ENCODE measurements around the gene GOLGA1.
A peak's percentile ranks its signal among the peaks of the same experiment; 100 is the strongest.

GOLGA1 gene

GRCh38 chr9:124861342-124862229 lies 79.3 kb downstream of the GOLGA1 start, which contains the start of the genes ARPC5L and RPL35:
TSS of gene ARPC5L (plus strand) at chr9:124862130. CDS start at chr9:124869291, 7,161 bp downstream.
TSS of gene RPL35 (minus strand) at chr9:124861957. CDS start at chr9:124861912, 45 bp downstream.
- Histone ChIP-seq H3K4me1 (ENCODE audit: low read length) (peaks cover 31% of the 10 kb centered on the region), H3K27me3 (ENCODE audit: low read depth, low read length) (no peaks in the 10 kb centered on the region), H3K4me2 (ENCODE audit: low read length) (peak within 1 kb of the TSS; percentile 85), H3K9me3 (ENCODE audit: insufficient read depth, low read length) (no peaks in the 10 kb centered on the region), H2AFZ (ENCODE audit: low read depth, low read length) (peak within 1 kb of the TSS; percentile 96), H3K27ac (ENCODE audit: low read length) (peak within 1 kb of the TSS; percentile 71), H3K4me3 (ENCODE audit: low read length) (peak within 1 kb of the TSS; percentile 95), H4K20me1 (ENCODE audit: insufficient read depth, low read length) (peaks cover 47% of the 10 kb centered on the region), H3K9ac (ENCODE audit: low read length) (peak within 1 kb of the TSS; percentile 95), H3K36me3 (replicated peaks; ENCODE audit: low read depth, low read length) (peaks cover 46% of the 10 kb centered on the region), H3K79me2 (ENCODE audit: low read length) (peaks cover 37% of the 10 kb centered on the region)
- TF ChIP-seq EZH2phosphoT487 (IDR thresholded peaks at IDR 0.05; ENCODE audit: low read depth): no peak
- TF ChIP-seq, protein P1, sequence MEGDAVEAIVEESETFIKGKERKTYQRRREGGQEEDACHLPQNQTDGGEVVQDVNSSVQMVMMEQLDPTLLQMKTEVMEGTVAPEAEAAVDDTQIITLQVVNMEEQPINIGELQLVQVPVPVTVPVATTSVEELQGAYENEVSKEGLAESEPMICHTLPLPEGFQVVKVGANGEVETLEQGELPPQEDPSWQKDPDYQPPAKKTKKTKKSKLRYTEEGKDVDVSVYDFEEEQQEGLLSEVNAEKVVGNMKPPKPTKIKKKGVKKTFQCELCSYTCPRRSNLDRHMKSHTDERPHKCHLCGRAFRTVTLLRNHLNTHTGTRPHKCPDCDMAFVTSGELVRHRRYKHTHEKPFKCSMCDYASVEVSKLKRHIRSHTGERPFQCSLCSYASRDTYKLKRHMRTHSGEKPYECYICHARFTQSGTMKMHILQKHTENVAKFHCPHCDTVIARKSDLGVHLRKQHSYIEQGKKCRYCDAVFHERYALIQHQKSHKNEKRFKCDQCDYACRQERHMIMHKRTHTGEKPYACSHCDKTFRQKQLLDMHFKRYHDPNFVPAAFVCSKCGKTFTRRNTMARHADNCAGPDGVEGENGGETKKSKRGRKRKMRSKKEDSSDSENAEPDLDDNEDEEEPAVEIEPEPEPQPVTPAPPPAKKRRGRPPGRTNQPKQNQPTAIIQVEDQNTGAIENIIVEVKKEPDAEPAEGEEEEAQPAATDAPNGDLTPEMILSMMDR (IDR thresholded peaks at IDR 0.05; ENCODE audit: low read depth, low read length): peak; percentile 19; the same call in 1 of the 2 replicates

GRCh38 chr9:124860582-124861341 lies 80.1 kb downstream of the GOLGA1 start:
- TF ChIP-seq EZH2phosphoT487 (IDR thresholded peaks at IDR 0.05; ENCODE audit: low read depth): no peak
- TF ChIP-seq, protein P1 (IDR thresholded peaks at IDR 0.05; ENCODE audit: low read depth, low read length): no peak
- Histone ChIP-seq H3K4me1 (ENCODE audit: low read length) (peaks cover 31% of the 10 kb centered on the region), H3K4me2 (ENCODE audit: low read length) (peak overlapping the region; percentile 85), H4K20me1 (ENCODE audit: insufficient read depth, low read length) (peaks cover 54% of the 10 kb centered on the region), H2AFZ (ENCODE audit: low read depth, low read length) (no peak overlapping the region), H3K9me3 (ENCODE audit: insufficient read depth, low read length) (no peaks in the 10 kb centered on the region), H3K79me2 (ENCODE audit: low read length) (peaks cover 37% of the 10 kb centered on the region), H3K36me3 (replicated peaks; ENCODE audit: low read depth, low read length) (peaks cover 52% of the 10 kb centered on the region), H3K9ac (ENCODE audit: low read length) (peak overlapping the region; percentile 95), H3K27ac (ENCODE audit: low read length) (peak overlapping the region; percentile 71), H3K4me3 (ENCODE audit: low read length) (peak overlapping the region; percentile 95), H3K27me3 (ENCODE audit: low read depth, low read length) (no peaks in the 10 kb centered on the region)

DNA sequence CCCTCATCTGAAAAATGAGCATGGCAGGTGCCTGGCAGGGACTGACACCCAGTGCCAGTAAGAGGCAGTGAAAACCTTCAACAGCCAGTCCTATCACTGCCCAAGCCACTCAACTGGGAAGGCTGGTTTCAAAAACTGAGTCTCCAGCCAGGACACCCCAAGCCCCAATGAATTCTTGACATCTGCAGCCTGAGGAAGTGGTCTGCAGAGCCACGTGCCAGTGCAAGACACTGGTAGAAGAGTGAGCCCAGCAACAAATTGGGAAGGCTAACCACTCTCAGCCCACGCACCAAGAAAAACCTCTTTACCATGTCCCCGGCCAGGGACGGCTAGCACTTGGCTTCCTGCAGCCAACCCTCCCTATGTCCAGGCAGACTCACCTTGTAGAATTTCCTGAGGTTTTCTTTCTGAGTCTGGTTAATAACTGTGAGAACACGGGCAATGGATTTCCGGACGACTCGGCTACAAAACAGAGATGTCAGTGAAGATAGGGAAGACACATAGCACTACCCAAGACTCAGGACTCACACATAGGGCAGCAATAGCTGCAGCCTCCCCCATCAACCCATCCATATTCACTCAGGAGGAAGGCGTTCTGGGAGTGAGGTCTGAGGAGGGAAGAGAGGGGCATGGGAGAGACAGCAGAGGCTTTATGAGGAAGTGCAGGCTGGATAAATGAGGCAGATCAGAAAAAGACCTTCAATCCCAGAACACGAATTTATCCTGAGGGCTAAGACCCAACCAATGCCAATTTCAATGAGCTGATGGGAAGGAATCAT lies 80.9 kb downstream of the GOLGA1 start:
- H3K9ac ChIP-seq (ENCODE audit: low read length): peak overlapping the region; percentile 95
- no peaks in the 10 kb centered on the region for H3K9me3 ChIP-seq (ENCODE audit: insufficient read depth, low read length)
- peak overlapping the region; percentile 85 for H3K4me2 ChIP-seq (ENCODE audit: low read length)
- H4K20me1 ChIP-seq (ENCODE audit: insufficient read depth, low read length): peaks cover 61% of the 10 kb centered on the region
- TF ChIP-seq, protein P1 (IDR thresholded peaks at IDR 0.05; ENCODE audit: low read depth, low read length): no peak
- TF ChIP-seq EZH2phosphoT487 (IDR thresholded peaks at IDR 0.05; ENCODE audit: low read depth): no peak
- peaks cover 52% of the 10 kb centered on the region for H3K36me3 ChIP-seq (replicated peaks; ENCODE audit: low read depth, low read length)
- peaks cover 37% of the 10 kb centered on the region for H3K79me2 ChIP-seq (ENCODE audit: low read length)
- peaks cover 31% of the 10 kb centered on the region for H3K4me1 ChIP-seq (ENCODE audit: low read length)
- peak overlapping the region; percentile 71 for H3K27ac ChIP-seq (ENCODE audit: low read length)
- peak overlapping the region; percentile 95 for H3K4me3 ChIP-seq (ENCODE audit: low read length)
- H2AFZ ChIP-seq (ENCODE audit: low read depth, low read length): no peak overlapping the region
- no peaks in the 10 kb centered on the region for H3K27me3 ChIP-seq (ENCODE audit: low read depth, low read length)
